HepG2 (cell line): ENCODE data around the gene ADARB1. TPM values are rescaled to one million over a fixed set of nuclear protein-coding genes. Genes with fewer than 3 reads are reported as not detected.

Experiments
- ATAC-seq: fragments of 200-7000 bp; cut with Tn5 transposase; 3 replicates; pipeline ENCODE4 v1.9.1; 2020; ENCODE audit warnings: mild to moderate bottlenecking, moderate library complexity
- BruUV-seq: library from RNA; stranded (reverse); fragments of 400-500 nt; replicated peaks from 2 replicates; lab custom pipeline; 2021; lab: Mats Ljungman, UMichigan
- CTCF ChIA-PET: fragments of 300-600 bp; formaldehyde crosslinking; extraction: SDS; loops from one replicate; lab custom pipeline; 2021; ENCODE audit warnings: low total read pairs, inconsistent platforms, low intra/inter-chr PET ratio; lab: Yijun Ruan, JAX
- POLR2A ChIA-PET: fragments of 350-600 bp; sonication (Branson Sonifier 250); formaldehyde crosslinking; loops from one replicate; lab custom pipeline; 2020; ENCODE audit warnings: antibody characterized with exemption, inconsistent platforms; lab: Yijun Ruan, JAX
- DNase-seq: peaks from one replicate; pipeline ENCODE4 v3.0.0-alpha.2; 2015; ENCODE audit warnings: low spot score
- FAIRE-seq: peaks from 3 replicates; lab custom pipeline; 2011; peaks lifted over from hg19 to GRCh38; lab: Jason Lieb, UNC
- H2AFZ ChIP-seq: one replicate; pipeline ENCODE4 v1.6.1; 2011; ENCODE audit warnings: low read length, inconsistent platforms
- H3K27ac ChIP-seq: fragments of 300-600 bp; 3 replicates; pipeline ENCODE4 v1.8.0; 2011; ENCODE audit warnings: mixed run types, mild to moderate bottlenecking, mixed read lengths, low read length, inconsistent platforms; ENCODE audit not compliant: insufficient read depth; ENCODE audit errors: extremely low read length
- H3K27me3 ChIP-seq, 2 experiments: fragments of 200-600 bp in 1 of 2; 2 replicates in 1 of 2; 3 replicates in 1 of 2; pipeline versions ENCODE4 v1.6.0 to v1.8.0; 2011; ENCODE audit warnings: low read length in 2 of 2, mild to moderate bottlenecking in 2 of 2, moderate library complexity in 2 of 2, inconsistent platforms in 1 of 2; ENCODE audit not compliant: insufficient read depth in 2 of 2, control insufficient read depth in 1 of 2
- H3K36me3 ChIP-seq, 2 experiments: fragments of 200-600 bp in 1 of 2; replicated peaks in 1 of 2; 2 replicates in 1 of 2; 3 replicates in 1 of 2; pipeline versions ENCODE4 v1.5.1 to v1.8.0; 2011; ENCODE audit warnings: low read length in 2 of 2, inconsistent platforms in 1 of 2; ENCODE audit not compliant: insufficient read depth in 2 of 2, control insufficient read depth in 1 of 2
- H3K4me1 ChIP-seq: 2 replicates; pipeline ENCODE4 v1.5.1; 2012; ENCODE audit warnings: low read length, inconsistent platforms; ENCODE audit not compliant: insufficient read depth
- H3K4me2 ChIP-seq: 2 replicates; pipeline ENCODE4 v1.6.0; 2011; ENCODE audit warnings: low read depth, low read length, inconsistent platforms
- H3K4me3 ChIP-seq, 3 experiments: fragments of 200-600 bp in 1 of 3; sonication (generic), shearing (Covaris generic) in 1 of 3; replicated peaks in 1 of 3; 2 replicates each; pipeline ENCODE4 v1.5.1; 2011 to 2016; ENCODE audit warnings: low read length in 3 of 3, inconsistent platforms in 2 of 3, low read depth in 2 of 3, mild to moderate bottlenecking in 2 of 3, control low read depth in 1 of 3, mixed read lengths in 1 of 3; ENCODE audit not compliant: insufficient read depth in 1 of 3
- H3K79me2 ChIP-seq: one replicate; pipeline ENCODE4 v1.6.1; 2011; ENCODE audit warnings: low read length, inconsistent platforms; ENCODE audit not compliant: insufficient read depth
- H3K9ac ChIP-seq: 2 replicates; pipeline ENCODE4 v1.6.0; 2011; ENCODE audit warnings: mild to moderate bottlenecking, low read depth, low read length, inconsistent platforms; ENCODE audit not compliant: insufficient read depth
- H3K9me3 ChIP-seq: 2 replicates; pipeline ENCODE4 v1.5.1; 2012; ENCODE audit warnings: mild to moderate bottlenecking, low read length
- H4K20me1 ChIP-seq: 2 replicates; pipeline ENCODE4 v1.6.0; 2011; ENCODE audit warnings: inconsistent platforms, mild to moderate bottlenecking, low read length, moderate library complexity; ENCODE audit not compliant: insufficient read depth
- BRCA1 ChIP-seq: sonication (generic); formaldehyde crosslinking; IDR thresholded peaks from 2 replicates; pipeline ENCODE4 v1.4.0; 2020; ENCODE audit warnings: missing genetic modification reagents
- FOXO4 ChIP-seq: sonication (generic); formaldehyde crosslinking; conservative IDR thresholded peaks from 2 replicates; pipeline ENCODE4 v1.8.1; 2023; ENCODE audit warnings: missing genetic modification reagents
- HNF4G ChIP-seq, 2 experiments: sonication (generic) in 1 of 2; formaldehyde crosslinking in 1 of 2; IDR thresholded peaks; 2 replicates each; pipeline versions ENCODE4 v1.4.0 to v1.6.1; 2011 to 2020; ENCODE audit warnings: borderline replicate concordance in 2 of 2, low read depth in 2 of 2, mild to moderate bottlenecking in 2 of 2, low read length in 1 of 2, missing genetic modification reagents in 1 of 2, moderate library complexity in 1 of 2
- SIX1 ChIP-seq: sonication (generic); formaldehyde crosslinking; IDR thresholded peaks from 2 replicates; pipeline ENCODE4 v1.4.0; 2020; ENCODE audit warnings: missing genetic modification reagents, borderline replicate concordance
- SMAD1 ChIP-seq: sonication (generic); formaldehyde crosslinking; IDR thresholded peaks from 2 replicates; pipeline ENCODE4 v1.4.0; 2020; ENCODE audit warnings: missing genetic modification reagents, low read depth, mild to moderate bottlenecking, borderline replicate concordance
- SNAPC5 ChIP-seq: sonication (generic); formaldehyde crosslinking; IDR thresholded peaks from 2 replicates; pipeline ENCODE4 v1.8.1; 2023; ENCODE audit warnings: mild to moderate bottlenecking, missing genetic modification reagents, borderline replicate concordance
- TBL1XR1 ChIP-seq: fragments of 150-350 bp; IDR thresholded peaks from 2 replicates; pipeline ENCODE4 v1.6.1; 2014; ENCODE audit warnings: borderline replicate concordance, low read length; ENCODE audit not compliant: partially characterized antibody
- TRIM22 ChIP-seq: fragments of 450-650 bp; IDR thresholded peaks from 2 replicates; pipeline ENCODE4 v1.6.1; 2017
- ZBTB33 ChIP-seq: sonication (generic); formaldehyde crosslinking; IDR thresholded peaks from 2 replicates; pipeline ENCODE4 v1.4.0; 2020; ENCODE audit warnings: missing genetic modification reagents
- ZFP36L2 ChIP-seq: sonication (generic); formaldehyde crosslinking; IDR thresholded peaks from 2 replicates; pipeline ENCODE4 v1.4.0; 2020; ENCODE audit warnings: missing genetic modification reagents
- ZNF644 ChIP-seq: IDR thresholded peaks from 2 replicates; pipeline ENCODE4 v1.6.1; 2016; ENCODE audit warnings: low read depth
- ZSCAN20 ChIP-seq: sonication (generic); formaldehyde crosslinking; IDR thresholded peaks from 2 replicates; pipeline ENCODE4 v1.4.0; 2020; ENCODE audit warnings: missing genetic modification reagents, mild to moderate bottlenecking, borderline replicate concordance
- WGBS: methylation state at CpG from one replicate; pipeline ENCODE4 v1.1.6; 2017; ENCODE audit warnings: low lambda C conversion rate; 5-methylcytosine and 5-hydroxymethylcytosine counted together
- in situ Hi-C: cut with HindIII; loops from 2 replicates; pipeline ENCODE4 v1.10.0; 2017; ENCODE audit warnings: low pct_unique_long_range_greater_than_20kb; ENCODE audit not compliant: extremely low pct_ligation_motif_present
- intact Hi-C: fragments of 100-400 bp; cut with micrococcal nuclease; formaldehyde crosslinking; loops from one replicate; pipeline ENCODE4 v1.10.0; 2022; ENCODE audit not compliant: unreplicated experiment
- polyA plus RNA-seq, 8 experiments: library from polyadenylated mRNA; depleted of rRNA in 3 of 8; stranded (reverse) in 7 of 8; unstranded in 1 of 8; fragments of >200 nt; fragmentation: Illumina TruSeq in 4 of 8; extraction: Trizol in 4 of 8; gene quantifications; 2 replicates each; pipeline versions ENCODE4 v1.2.1 to v1.2.3, GENCODE V29; 2011 to 2016; ENCODE audit warnings: low read depth in 4 of 8, missing spikeins in 1 of 8, mixed read lengths in 1 of 8; ENCODE audit not compliant: insufficient read depth in 1 of 8
- total RNA-seq, 5 experiments: library from RNA; depleted of rRNA; stranded (reverse); fragments of >200 nt; fragmentation: Illumina TruSeq; extraction: Trizol; gene quantifications; 2 replicates each; pipeline ENCODE4 v1.2.3, GENCODE V29; 2016; ENCODE audit warnings: low read depth in 1 of 5
- TF ChIP-seq, protein P1 (sequence below): sonication (generic); formaldehyde crosslinking; IDR thresholded peaks from 2 replicates; pipeline ENCODE4 v1.5.1; 2020; ENCODE audit warnings: missing genetic modification reagents, mild to moderate bottlenecking, borderline replicate concordance

The ADARB1 gene
- total and polyA plus RNA-seq, 2 of the 13 experiments (the other 11 are each of a cell fraction or from before 2014, with no cell fraction given), result 6.6 to 10.0 TPM

DNA sequence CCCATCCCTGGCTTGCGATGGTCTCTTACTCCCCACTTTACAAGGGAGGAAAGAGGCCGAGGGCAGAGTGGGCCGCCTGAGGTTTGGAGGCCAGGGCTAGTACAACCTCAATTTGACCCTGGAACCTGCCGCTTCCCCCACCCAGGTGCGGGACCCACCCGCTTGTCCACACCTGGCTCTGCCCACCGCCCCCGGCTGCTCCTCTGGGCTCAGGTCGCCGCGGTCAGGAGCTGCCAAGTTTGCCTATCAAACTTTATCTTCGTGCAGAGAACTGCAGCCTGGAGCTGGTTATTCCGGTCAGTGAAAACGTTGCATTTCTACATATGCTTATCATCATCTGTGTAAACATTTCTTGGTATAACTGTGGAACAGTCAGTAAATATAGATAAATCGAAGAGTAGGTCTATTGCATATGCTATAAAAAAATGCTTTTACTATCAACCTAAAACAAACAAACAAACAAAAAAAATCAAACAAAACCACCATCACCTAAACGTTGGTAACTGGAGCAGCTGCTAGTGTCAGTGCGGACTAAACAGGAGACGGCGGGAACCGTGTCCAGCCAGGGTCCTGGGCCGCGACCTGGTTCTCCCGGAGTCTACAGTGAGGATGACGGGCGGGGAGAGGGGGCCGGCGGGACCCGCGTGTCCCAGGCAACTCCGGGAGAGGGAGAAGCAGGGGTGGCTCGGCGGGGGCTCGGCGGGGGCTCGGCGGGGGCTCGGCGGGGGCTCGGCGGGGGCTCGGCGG lies 906 bp upstream of the ADARB1 start:
- peak; percentile 31 for DNase-seq
- Histone ChIP-seq H3K36me3 (no peaks in the 10 kb centered on the region), H3K9ac (peak overlapping the region; percentile 33; the same call in 1 of the 2 replicates), H3K27me3 (peaks cover 0 to 7% of the 10 kb centered on the region in 2 experiments; a peak in 1 of 5 replicates), H3K9me3 (no peaks in the 10 kb centered on the region), H3K27ac (peak overlapping the region; percentile 15), H3K4me3 (peak overlapping the region; percentile 49 to 94 (median 71); a peak in 4 of 6 replicates), H3K4me1 (peaks cover 25% of the 10 kb centered on the region), H3K79me2 (peaks cover 7% of the 10 kb centered on the region), H3K4me2 (peak overlapping the region; percentile 66), H2AFZ (no peak overlapping the region), H4K20me1 (peaks cover 4% of the 10 kb centered on the region; the same call in 1 of the 2 replicates)
- in situ Hi-C loops (no loop called here), intact Hi-C loops (loop anchor here (10.0 kb wide), 1 partner anchor 59 kb away; no protein-coding TSS in a partner anchor)
- TSS peak; percentile 73 for BruUV-seq
- CTCF ChIA-PET, result no interaction called here
- POLR2A ChIA-PET, result interaction anchor here (1.0 to 2.3 kb wide), 8 partner anchors 9 to 94 kb away, joined by 3 to 29 read pairs (median 4); no protein-coding TSS in a partner anchor
- peak; percentile 69 for ATAC-seq
- 27% methylated on average over 18 of the region's 42 CpGs for WGBS
- no peak for FAIRE-seq
- TF ChIP-seq SMAD1 (CRISPR knock-in tag) (no peak), SIX1 (CRISPR knock-in tag) (peak; percentile 11; the same call in 1 of the 2 replicates), SNAPC5 (CRISPR knock-in tag) (peak; percentile 99), HNF4G (IDR thresholded peaks at IDR 0.05; ENCODE audit: borderline replicate concordance, low read depth, low read length) (no peak), HNF4G (CRISPR knock-in tag; IDR thresholded peaks at IDR 0.05; ENCODE audit: borderline replicate concordance, low read depth) (no peak), TRIM22 (no peak), BRCA1 (no peak), ZBTB33 (no peak), TBL1XR1 (no peak), ZNF644 (CRISPR knock-in tag) (no peak), ZFP36L2 (CRISPR knock-in tag) (no peak), FOXO4 (CRISPR knock-in tag) (no peak), ZSCAN20 (CRISPR knock-in tag) (no peak)
- TF ChIP-seq, protein P1, sequence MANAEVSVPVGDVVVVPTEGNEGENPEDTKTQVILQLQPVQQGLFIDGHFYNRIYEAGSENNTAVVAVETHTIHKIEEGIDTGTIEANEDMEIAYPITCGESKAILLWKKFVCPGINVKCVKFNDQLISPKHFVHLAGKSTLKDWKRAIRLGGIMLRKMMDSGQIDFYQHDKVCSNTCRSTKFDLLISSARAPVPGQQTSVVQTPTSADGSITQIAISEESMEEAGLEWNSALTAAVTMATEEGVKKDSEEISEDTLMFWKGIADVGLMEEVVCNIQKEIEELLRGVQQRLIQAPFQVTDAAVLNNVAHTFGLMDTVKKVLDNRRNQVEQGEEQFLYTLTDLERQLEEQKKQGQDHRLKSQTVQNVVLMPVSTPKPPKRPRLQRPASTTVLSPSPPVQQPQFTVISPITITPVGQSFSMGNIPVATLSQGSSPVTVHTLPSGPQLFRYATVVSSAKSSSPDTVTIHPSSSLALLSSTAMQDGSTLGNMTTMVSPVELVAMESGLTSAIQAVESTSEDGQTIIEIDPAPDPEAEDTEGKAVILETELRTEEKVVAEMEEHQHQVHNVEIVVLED, result no peak
